Globus pallidus (tissue), 1 donor: Measurements from ENCODE around the gene LY86.

Experiments
- DNase-seq: peaks from one replicate; pipeline ENCODE4 v3.0.0-alpha.2; 2015; ENCODE audit warnings: low spot score

The LY86 gene

DNA sequence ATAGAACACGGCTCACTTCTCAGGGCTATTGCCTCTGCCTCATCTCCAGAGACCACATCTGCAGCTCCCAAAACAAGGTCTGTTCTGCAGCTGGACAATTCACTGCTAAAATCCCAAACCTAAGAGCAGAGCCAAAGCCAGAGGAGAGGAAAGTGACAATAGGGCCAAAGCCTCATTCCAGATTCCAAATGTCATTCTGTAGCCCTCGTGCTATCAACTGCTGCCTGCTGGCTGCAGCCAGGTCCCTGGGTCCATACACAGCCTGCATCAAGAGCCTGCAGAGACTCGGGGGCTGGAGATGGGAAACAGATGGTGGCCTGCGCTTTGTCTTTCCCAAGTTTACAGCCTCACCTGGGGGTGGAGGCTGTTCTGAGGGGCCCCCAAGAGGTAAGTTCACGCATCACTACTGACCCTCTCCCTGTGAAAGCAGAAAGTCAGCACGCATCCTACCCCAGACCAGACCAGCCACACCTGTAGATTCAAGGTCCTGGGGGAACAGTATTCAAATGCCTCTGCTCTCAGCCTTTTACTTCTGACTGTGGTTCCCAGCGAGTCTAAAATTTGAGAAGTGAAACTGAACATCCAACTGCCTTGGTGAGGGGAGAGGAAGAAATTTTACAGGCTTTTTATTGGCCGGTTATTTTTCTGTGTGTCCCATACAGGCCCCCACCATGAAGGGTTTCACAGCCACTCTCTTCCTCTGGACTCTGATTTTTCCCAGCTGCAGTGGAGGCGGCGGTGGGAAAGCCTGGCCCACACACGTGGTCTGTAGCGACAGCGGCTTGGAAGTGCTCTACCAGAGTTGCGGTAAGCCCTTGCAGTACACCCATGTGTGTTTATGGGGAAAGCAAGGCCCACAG lies at the start of gene LY86:
Gene LY86, plus strand, starts transcription at position 657 of the 860 bp plus-strand sequence. Its CDS starts 15 bp downstream, at position 672.
- peak; percentile 49 for DNase-seq

- DNase-seq = no peak
Measured at GRCh38 chr6:6539036-6539435, 49.5 kb upstream of the LY86 start.

DNA sequence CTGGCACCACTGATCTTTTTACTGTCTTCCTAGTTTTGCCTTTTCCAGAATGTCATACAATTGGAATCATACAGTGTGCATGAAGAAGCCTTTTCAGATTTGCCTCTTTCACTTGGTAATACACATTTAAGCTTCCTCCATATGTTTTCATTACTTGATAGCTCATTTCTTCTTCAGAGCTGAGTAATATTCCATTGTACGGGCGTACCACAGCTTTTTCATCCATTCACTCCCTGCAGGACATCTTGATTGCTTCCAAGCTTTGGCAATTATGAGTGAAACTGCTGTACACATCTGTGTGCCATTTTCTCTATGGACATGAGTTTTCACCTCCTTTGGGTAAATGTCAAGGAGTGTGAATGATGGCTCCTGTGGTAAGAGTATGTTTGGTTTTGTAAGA lies 46.2 kb upstream of the LY86 start:
- DNase-seq = no peak

GRCh38 chr6:6543181-6543879 lies 45.2 kb upstream of the LY86 start:
- peak; percentile 52 for DNase-seq

- DNase-seq = no peak
Measured at GRCh38 chr6:6545616-6546317, 42.8 kb upstream of the LY86 start.

DNA sequence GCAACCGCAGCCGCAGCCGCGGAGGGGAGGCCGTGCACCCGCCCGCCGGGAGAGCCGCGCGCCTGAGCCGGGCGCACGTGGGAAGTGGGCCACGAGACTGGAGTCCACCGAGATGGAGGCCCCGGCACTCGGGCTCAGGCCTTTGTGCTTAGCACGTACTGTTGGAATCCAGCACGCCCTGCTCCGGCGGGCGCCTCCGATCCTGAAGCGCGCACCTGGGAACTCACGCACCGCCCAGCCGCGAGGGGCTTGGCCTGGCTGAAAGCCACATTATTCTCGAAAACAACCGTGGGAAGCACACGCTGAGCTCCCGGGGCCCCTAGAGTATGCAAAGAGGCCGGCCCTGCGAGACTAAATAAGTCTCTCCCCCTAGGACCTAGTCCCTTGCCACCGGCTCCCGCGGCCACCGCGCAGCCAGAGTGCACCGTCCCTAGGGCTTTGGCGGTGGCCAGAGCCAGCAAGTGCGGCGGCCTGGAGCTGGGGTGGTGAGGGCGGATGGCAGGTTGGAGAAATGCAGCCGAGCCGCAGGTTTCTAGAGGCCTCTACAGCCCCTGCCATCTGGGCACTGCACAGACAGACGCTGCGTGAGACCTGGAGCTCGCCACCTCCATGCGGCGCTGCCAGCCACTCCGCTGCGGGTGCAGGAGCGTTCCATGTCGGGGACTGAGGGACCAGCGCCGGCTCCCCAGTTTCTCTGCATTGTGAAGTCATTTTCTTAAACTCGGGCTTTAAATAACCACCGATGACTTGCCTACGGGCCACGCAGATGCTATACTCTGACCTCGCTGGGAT lies 42.0 kb upstream of the LY86 start:
- DNase-seq = peak; percentile 11

DNA sequence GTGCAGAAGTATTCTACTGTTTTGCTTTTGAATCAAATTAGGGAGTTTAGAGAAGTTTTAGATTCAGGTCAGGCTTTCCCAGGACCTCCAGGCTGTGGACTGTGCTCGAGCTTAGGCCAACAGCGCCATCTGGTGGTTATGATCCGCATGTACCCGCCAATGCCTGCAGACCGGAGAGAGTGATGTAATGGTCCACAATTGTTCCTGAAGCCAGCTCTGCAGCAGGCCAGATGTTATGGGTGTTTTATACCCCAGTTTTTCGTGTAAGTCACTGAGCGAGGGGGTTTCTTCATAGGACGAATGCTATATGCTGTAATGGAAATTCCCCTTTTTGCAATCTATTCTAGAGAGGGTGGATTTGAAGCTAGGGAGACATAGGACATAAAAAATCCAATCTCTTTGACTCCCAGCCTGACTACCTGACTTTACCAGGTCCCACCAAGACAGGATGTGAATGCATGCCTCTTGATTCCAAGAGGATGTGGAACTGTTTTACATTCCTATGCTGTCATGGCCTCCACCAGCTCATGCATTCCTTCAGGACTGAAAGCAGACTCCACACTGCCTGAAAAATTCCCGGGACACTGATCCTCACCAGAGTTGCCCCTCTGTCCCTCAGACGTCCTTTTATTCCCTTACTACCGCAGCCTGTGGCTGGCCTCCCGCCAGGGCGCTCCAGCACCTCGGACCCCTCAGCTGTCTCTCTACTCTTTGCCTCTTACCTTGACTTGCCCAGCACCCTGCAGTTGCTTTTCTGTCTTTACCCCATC lies 41.2 kb upstream of the LY86 start:
- DNase-seq = peak; percentile 84

- no peak for DNase-seq
Measured at GRCh38 chr6:6556161-6556737, 32.3 kb upstream of the LY86 start.

GRCh38 chr6:6556738-6557503 lies 31.6 kb upstream of the LY86 start:
- no peak for DNase-seq

DNA sequence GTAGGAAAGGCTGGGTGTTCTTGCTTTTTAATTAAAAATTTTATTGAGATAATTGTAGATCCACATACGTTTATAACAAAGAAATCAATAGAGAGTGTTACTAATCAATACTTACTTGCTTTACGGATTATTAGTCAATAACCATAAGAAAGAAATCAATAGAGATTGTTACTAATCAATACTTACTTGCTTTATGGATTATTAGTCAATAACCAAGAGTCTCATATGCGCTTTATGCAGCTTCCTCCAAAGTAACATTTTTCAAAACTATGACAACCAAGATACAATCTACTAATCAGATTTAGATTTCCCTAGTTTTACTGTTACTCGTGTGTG lies 31.0 kb upstream of the LY86 start:
- DNase-seq = no peak

GRCh38 chr6:6557886-6558285 lies 30.6 kb upstream of the LY86 start:
- no peak for DNase-seq

- no peak for DNase-seq
Measured at GRCh38 chr6:6559994-6560570, 28.4 kb upstream of the LY86 start.

DNA sequence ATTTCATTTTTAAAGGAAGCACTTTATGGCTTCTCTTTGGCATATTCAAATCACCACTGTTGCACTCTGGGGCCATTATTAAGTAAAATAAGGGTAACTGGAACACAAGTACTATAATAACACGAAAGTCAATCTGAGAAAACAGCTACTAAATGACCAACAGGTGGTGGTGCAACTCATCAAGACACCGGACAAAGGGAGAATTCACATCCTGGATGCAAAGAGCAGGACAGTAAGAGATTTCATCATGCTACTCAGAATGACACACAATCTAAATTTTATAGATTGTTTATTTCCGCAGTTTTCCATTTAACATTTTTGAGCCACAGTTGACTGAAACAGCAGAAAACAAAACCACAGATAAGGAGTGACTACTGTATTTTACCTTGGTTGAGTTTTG lies 27.6 kb upstream of the LY86 start:
- DNase-seq = no peak

DNA sequence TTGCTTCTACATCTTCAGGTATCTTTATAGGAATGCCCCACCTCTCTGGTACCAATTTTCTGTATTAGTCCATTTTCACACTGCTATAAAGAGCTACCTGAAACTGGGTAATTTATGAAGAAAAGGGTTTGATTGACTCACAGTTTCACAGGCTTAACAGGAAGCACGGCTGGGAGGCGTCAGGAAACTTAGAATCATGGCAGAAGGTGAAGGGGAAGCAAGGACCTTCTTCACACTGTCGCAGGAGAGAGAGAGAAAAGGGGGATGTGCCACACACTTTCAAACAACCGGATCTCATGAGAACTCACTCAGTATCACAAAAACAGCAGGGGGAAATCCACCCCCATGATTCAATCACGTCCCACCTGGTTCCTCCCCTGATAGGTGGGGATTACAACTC lies 24.4 kb upstream of the LY86 start:
- DNase-seq = no peak

- DNase-seq = no peak
Measured at GRCh38 chr6:6565069-6565468, 23.5 kb upstream of the LY86 start.

- no peak for DNase-seq
Measured at GRCh38 chr6:6565488-6565887, 23.0 kb upstream of the LY86 start.

- no peak for DNase-seq
Measured at GRCh38 chr6:6566766-6567165, 21.8 kb upstream of the LY86 start.

DNA sequence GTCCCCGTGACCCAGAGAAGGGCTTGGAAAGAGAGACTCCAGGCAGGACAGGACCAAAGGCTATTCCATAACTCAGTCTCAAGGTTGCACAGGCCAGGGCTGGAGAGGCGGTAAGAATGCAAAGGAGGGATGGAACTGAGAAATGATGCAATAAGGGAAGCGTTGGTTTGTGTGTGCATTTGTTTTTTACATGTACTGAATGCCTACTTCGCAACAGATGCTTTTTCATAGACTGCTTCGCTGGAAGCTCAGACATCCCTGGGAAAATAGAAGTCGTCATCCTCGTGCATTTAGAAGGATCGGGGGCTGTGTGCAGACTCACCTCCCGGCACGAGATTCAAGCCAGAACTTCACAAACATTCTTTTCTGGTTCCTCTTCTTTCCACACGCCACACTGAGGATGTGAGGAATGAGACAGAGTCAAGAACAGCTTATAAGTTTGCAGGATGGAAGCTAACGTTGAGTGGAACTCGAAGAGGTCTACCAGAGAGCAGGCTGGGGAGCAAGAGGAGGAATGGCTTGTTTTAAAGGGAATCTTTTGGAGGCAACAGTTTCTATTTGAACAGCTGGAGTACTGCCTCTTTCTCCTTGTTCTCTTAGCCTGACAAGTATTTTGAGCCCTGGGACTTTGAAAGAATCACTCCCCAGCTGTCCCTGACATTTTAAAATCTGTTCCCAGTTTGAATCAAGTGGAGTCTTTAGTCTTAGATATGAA lies 19.3 kb upstream of the LY86 start:
- DNase-seq = no peak

GRCh38 chr6:6569811-6570164 lies 18.7 kb upstream of the LY86 start:
- DNase-seq = no peak
